ENCODE results near the gene IL10RB.

GRCh38 chr21:33268393-33268736 lies 2.2 kb downstream of the IL10RB start:
- TF ChIP-seq CTCF (IDR thresholded peaks at IDR 0.05 in 8 of 11, conservative IDR thresholded peaks at IDR 0.05 in 3 of 11) (no peak), POLR2A (IDR thresholded peaks at IDR 0.05) (no peak)

Measured in spleen (tissue), 7 donors.